GM10847 (cell line): ENCODE results near the gene ZNF550.
A peak's percentile ranks its signal among the peaks of the same experiment; 100 is the strongest.

Source experiments
- POLR2A ChIP-seq: IDR thresholded peaks from 2 replicates; pipeline ENCODE4 v1.6.1; 2011; ENCODE audit not compliant: insufficient read length; ENCODE audit errors: extremely low read depth

ZNF550 gene

DNA sequence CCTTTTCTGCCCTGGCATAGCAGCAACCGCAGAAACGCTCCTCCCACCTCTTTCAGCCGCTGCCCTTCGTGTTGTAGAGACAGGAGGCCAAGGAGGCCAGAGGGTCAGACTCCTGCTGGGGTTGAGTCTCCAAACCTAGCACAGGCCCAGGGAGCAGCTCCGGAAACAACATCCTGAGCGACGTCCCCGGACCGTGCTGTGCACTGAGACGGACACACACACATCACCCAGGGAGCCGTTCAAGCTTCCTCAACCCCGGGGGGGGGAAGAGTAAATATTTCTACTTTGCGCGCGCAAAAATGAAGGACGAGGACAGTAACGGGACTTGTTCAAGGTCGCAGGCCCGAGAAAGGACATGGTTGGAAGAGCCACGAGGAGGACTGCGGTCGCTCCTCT, 657 bp downstream of the ZNF550 start:
- TF ChIP-seq POLR2A: no peak

DNA sequence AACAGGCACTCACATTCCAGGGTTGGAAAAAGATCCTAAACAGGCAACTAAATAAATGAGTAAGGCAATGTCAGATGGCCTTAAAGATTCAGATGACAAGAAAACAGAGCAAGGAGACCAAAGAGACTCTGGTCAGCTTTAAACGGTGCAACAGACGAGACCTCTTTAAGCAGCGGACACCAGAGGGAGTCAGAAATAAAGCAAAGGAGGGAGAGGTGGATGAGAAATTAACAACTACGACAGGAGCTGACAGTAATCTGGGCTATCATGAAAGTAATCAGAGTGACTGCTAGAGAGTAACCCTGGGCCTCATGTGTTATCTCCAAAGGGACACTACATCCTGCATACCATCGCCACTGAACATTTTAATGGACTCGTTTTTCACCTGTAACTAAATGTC, 1.1 kb downstream of the ZNF550 start:
- TF ChIP-seq POLR2A: no peak

DNA sequence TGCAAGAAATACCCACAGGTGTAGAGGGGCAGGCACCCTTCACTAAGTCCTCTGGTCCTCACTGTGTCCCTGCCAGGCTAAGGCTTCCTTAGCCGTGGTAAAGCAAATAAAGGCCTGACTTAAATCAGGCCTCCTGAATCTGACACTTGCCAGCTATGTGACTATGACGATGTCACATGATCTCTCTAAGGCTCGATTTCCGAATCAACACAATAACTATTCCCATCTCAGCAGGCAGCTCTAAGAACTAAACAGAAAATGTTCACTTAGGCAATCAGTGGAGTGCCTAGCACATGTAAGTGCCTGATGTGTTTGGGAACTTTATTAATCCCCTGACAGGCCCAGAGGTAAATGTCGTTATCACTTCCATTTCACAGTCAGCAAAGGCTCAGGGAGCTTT, 2.0 kb downstream of the ZNF550 start:
- no peak for TF ChIP-seq POLR2A

DNA sequence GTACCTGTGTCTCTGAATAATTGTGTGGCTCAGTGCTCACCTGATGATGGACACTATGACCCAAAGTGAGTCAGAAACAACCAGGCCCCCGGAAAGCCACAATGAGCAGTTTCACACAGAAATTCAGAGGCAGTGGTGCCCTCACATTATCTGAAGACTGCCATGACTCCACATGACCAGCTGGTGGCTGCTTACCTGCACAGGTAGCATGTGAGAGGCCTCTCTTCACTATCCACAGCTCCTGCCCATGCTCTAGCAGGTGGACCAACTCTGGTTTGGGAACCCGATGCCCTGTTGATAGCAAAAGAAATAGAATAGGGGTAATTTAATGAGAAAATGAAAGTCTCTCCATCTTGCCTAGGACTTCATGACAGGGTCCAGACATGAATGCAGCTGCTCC, 7.2 kb downstream of the ZNF550 start:
- no peak for TF ChIP-seq POLR2A

DNA sequence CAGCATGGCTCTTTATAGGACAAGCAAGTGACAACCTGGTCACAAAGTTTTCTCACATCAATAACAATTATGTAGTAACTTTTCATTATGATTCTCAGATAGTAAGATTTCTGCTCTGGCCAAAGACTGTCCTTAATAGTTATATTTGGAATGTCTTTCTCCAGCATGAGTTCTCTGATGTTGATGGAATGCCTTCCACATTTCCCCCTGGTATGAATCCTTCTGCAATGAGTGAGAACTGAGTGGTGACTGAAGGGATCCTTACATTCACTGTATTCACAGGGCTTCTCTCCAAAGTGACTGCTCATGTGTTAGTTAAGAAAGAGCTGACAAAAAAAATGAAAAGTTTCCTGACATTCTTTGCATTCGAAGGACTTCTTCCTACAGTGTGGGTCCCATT, 13.2 kb downstream of the ZNF550 start:
- TF ChIP-seq POLR2A: no peak

DNA sequence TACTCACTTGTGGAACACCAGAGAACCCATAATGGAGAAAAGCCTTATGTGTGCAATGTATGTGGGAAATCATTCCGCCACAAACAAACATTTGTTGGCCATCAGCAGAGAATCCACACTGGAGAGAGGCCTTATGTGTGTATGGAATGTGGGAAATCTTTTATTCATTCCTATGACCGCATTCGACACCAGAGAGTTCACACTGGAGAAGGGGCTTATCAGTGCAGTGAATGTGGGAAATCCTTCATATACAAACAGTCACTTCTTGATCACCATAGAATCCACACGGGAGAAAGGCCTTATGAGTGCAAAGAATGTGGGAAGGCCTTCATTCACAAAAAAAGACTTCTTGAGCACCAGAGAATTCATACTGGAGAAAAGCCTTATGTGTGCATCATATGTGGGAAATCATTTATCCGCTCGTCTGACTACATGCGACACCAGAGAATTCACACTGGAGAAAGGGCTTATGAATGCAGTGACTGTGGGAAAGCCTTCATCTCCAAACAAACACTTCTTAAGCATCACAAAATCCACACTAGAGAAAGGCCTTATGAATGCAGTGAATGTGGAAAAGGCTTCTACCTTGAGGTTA, 21.6 kb downstream of the ZNF550 start:
- no peak for TF ChIP-seq POLR2A

DNA sequence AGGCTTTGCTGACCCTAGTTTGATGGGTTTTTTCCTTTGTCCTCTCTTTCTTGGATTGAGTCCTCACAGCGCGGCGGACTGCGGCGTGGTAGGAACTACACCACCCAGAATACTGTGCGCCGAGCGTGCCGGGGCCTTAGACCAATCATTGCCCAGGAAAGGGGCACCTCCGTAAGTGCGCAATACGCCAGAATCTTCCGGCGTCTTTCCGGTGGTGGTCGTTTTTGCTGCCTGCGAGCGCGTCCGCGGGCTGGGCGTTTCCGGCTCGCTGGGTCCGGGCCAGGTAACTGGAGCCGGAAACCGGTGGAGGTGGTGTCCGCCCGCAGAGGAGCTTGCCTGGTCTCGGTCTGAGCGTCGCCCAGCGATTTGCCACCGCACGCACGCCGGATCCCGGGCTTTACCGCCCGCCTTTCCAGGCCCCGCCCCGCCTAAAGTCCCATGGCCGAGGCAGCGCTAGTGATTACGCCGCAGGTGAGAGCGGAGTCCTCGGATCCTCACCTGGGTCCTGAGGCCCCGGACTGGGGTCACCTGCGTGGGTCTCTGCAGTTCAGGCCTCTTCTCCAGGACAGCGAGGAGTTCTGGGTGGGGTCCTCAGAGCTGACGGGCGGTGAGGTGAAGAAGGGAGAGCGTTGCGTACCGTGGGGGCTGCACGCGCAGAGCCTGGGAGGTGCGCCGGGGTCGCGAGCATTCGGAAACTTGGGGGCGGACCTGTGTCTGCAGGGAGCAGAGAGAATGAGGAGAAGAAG, 32.4 kb downstream of the ZNF550 start, which contains the start of gene ZNF549:
ZNF549 (plus strand) TSS at position 221 of the 746 bp plus-strand sequence; CDS start at position 439, 218 bp downstream.
- peak; percentile 50 for TF ChIP-seq POLR2A

DNA sequence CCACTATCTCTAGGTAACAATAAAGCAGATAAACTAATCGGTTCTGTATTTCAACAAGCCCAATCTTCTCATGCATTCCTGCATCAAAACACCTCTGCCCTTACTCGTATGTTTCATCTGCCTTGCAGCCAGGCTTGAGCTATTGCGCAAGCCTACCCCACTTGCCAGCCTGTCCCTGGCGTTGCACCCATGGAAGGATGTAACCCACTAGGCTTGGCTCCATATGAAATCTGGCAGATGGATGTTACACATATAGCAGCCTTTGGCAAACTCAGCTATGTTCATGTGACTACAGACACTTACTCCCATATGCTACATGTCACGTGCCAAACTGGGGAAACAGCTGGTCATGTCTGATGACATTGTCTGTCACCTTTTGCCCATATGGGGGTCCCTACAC, 44.4 kb downstream of the ZNF550 start:
- no peak for TF ChIP-seq POLR2A

DNA sequence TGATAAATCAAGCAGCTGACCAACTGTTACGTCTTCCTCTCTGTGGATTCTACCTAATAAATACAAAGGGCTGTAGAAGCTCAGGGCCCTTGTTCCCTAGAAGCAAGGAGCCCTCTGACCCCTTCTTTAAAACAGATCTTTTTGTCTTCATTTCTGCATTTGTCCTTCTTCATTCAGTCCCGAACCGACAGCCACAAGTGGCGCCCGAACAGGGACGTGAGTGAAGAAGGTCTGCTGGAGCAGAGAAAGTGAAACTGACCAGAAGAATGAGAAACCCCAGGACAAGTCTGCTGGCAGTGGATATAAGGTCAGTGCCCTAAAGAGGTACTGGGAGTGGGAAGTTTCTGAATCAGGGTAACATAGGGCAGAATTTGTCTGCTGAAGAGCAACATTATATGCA, 46.8 kb downstream of the ZNF550 start:
- no peak for TF ChIP-seq POLR2A

DNA sequence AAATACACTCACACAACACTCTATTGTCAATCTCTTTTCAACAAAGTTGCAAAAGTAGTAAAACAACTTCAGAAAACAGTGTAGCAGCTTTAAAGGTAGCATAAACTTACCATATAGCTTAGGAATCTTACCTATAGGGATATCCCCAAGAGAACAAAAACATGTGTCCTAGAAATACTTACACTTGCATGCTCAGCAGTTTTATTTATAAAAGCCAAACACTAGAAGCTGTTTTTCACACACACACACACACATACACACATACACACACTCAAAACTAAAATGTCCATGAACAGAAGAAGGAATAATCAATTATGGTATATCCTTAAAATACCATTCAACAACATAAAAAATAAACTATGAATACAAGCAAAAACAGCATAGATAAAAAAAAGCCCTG, 48.2 kb downstream of the ZNF550 start:
- no peak for TF ChIP-seq POLR2A

DNA sequence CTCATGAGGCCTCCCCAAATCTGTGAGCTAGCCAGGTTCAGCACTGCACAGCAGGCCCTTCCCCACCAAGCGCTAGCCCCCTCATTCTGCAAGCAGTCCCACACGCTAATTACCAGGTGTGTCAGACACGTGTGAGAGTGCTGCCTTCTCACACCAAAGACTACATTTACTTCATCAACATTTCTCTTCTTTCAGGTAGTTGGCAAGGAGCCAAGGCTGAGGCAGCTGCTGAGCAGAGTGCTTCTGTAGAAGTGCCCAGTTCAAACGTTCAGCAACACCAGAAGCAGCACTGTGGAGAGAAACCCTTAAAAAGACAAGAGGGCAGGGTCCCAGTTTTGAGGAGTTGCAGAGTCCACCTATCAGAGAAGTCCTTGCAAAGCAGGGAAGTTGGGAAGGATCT, 53.5 kb downstream of the ZNF550 start:
- no peak for TF ChIP-seq POLR2A

DNA sequence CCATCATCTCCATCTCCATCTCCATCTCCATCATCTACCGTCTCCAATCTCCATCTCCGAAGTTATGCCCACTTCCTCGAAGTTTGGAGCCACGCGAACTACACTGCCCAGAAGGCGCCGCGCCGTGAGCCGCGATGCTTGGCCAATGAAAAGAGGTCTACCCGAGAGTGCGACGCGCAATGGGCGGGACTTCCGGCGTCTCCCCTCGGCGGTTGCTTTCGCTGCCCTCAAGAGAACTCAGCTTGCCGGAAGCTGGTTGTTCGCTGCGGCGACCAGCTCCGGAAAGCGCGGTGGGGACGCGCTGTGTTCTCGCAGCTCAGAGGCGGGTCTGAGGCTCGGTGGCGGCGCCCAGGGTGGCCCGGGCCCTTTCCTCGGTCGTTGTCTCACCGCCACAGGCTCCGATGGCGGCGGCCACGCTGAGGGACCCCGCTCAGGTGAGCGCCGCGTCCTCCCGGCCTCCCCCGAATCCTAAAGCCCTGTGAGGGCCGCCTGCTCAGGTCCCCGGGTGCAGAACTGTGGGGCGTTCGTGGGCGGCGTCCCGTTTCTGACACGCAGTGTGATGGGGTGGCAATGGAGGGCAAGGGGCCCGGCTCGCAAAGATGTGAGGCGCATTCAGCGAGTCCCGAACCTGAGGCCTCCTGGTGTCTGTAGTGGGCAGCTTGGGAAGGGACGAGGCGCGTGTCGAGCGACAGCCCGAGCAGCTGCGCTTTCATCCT, 59.8 kb downstream of the ZNF550 start, which contains the start of gene ZNF773:
ZNF773 (plus strand) TSS at position 259 of the 716 bp plus-strand sequence; CDS start at position 402, 143 bp downstream.
- TF ChIP-seq POLR2A: peak; percentile 86

DNA sequence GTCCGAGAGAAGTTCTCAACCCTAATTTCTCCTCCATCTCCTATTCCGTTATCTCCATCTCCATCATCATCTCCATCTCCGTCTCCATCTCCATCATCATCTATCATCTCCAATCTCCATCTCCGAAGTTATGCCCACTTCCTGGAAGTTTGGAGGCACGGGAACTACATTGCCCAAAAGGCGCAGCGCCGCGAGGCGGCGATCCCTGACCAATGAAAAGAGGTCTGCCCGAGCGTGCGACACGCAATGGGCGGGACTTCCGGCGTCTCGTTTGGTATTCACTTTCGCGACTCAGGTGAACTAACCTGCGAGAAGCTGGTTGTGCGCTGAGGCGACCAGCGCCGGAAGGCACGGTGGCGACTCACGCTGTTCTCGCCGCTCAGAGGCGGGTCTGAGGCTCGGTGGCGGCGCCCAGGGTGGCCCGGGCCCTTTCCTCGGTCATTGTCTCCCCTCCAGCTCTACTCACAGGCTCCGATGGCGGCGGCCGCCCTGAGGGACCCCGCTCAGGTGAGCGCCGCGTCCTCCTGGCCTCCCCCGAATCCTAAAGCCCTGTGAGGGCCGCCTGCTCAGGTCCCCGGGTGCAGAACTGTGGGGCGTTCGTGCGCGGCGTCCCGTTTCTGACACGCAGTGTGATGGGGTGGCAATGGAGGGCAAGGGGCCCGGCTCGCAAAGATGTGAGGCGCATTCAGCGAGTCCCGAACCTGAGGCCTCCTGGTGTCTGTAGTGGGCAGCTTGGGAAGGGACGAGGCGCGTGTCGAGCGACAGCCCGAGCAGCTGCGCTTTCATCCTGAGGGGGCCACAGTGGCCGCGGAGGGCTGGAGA, 72.0 kb downstream of the ZNF550 start, which contains the start of gene ZNF419:
ZNF419 (plus strand) TSS at position 274 of the 822 bp plus-strand sequence; CDS start at position 475, 201 bp downstream.
- peak; percentile 60 for TF ChIP-seq POLR2A
